Gastroesophageal sphincter (tissue), 3 donors: ENCODE data around the gene NRIP2.

Source experiments
- EP300 ChIP-seq: sonication (generic); formaldehyde crosslinking; IDR thresholded peaks from one replicate; pipeline ENCODE4 v1.6.1; 2017; ENCODE audit warnings: antibody characterized with exemption, mild to moderate bottlenecking
- POLR2A ChIP-seq, 2 donors: fragments of 450-650 bp; IDR thresholded peaks; one replicate each; pipeline ENCODE4 v1.6.1; 2017; ENCODE audit warnings: antibody characterized with exemption in 2 of 2, mild to moderate bottlenecking in 2 of 2, moderate library complexity in 1 of 2
- TF ChIP-seq, protein P1 (sequence below), 4 experiments: fragments of 200-600 bp in 2 of 4; fragments of 450-650 bp in 2 of 4; sonication (generic) in 1 of 4; IDR thresholded peaks; one replicate each; pipeline ENCODE4 v1.5.1; 2017 to 2019; ENCODE audit warnings: antibody characterized with exemption in 4 of 4, mild to moderate bottlenecking in 2 of 4, moderate library complexity in 2 of 4

- TF ChIP-seq, protein P1, sequence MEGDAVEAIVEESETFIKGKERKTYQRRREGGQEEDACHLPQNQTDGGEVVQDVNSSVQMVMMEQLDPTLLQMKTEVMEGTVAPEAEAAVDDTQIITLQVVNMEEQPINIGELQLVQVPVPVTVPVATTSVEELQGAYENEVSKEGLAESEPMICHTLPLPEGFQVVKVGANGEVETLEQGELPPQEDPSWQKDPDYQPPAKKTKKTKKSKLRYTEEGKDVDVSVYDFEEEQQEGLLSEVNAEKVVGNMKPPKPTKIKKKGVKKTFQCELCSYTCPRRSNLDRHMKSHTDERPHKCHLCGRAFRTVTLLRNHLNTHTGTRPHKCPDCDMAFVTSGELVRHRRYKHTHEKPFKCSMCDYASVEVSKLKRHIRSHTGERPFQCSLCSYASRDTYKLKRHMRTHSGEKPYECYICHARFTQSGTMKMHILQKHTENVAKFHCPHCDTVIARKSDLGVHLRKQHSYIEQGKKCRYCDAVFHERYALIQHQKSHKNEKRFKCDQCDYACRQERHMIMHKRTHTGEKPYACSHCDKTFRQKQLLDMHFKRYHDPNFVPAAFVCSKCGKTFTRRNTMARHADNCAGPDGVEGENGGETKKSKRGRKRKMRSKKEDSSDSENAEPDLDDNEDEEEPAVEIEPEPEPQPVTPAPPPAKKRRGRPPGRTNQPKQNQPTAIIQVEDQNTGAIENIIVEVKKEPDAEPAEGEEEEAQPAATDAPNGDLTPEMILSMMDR (IDR thresholded peaks at IDR 0.05) = no peak
- TF ChIP-seq POLR2A (IDR thresholded peaks at IDR 0.05) (no peak), EP300 (no peak)
These were observed 59.4 kb downstream of the NRIP2 start for GRCh38 chr12:2775431-2775830.
